Right lobe of liver (tissue), 4 donors: Measurements from ENCODE around the gene PPP5C.

Experiments used
- CTCF ChIP-seq, 4 donors: fragments of 200-600 bp in 3 of 4; fragments of 450-650 bp in 1 of 4; IDR thresholded peaks; one replicate each; pipeline versions ENCODE4 v1.5.1 to v1.8.0; 2016 to 2022; ENCODE audit warnings: antibody characterized with exemption in 4 of 4, mild to moderate bottlenecking in 2 of 4
- POLR2A ChIP-seq: fragments of 450-650 bp; IDR thresholded peaks from one replicate; pipeline ENCODE4 v1.6.1; 2017; ENCODE audit warnings: antibody characterized with exemption, mild to moderate bottlenecking
- donor health status: DM: no; HTN: no; CAD: no.
- donor health status: DM: no; HTN: no; CAD: no.
- donor health status: DM: no; HTN: yes; CAD: no.

GRCh38 chr19:46435009-46435408, 88.1 kb downstream of the PPP5C start:
- TF ChIP-seq POLR2A (no peak), CTCF (IDR thresholded peaks at IDR 0.05) (no peak)
